Measurements from ENCODE around the gene WRNIP1.
"Not testable (repeated sequence)": the region's sequence is repeated elsewhere in the genome, so short reads cannot be mapped to it uniquely, and the experiment has no call there.

The WRNIP1 gene

GRCh38 chr6:2790588-2791449 is 25.6 kb downstream of the WRNIP1 start:
- peak; percentile 79 for DNase-seq

- no peak for DNase-seq
Measured at GRCh38 chr6:2791450-2791974, 26.3 kb downstream of the WRNIP1 start.

GRCh38 chr6:2792330-2793110 is 27.3 kb downstream of the WRNIP1 start:
- peak; percentile 23 for DNase-seq

GRCh38 chr6:2793534-2794151 is 28.4 kb downstream of the WRNIP1 start:
- DNase-seq, result peak; percentile 72

GRCh38 chr6:2794171-2794730 is 29.1 kb downstream of the WRNIP1 start:
- no peak for DNase-seq

- no peak for DNase-seq
Measured at GRCh38 chr6:2795162-2795561, 30.0 kb downstream of the WRNIP1 start.

- DNase-seq, result peak; percentile 58
Measured at GRCh38 chr6:2795956-2796355, 30.8 kb downstream of the WRNIP1 start.

GRCh38 chr6:2796861-2797260 is 31.7 kb downstream of the WRNIP1 start:
- no peak for DNase-seq

GRCh38 chr6:2797564-2798031 is 32.4 kb downstream of the WRNIP1 start:
- DNase-seq, result no peak

GRCh38 chr6:2798586-2799134 is 33.5 kb downstream of the WRNIP1 start:
- no peak for DNase-seq

GRCh38 chr6:2799936-2800527 is 34.8 kb downstream of the WRNIP1 start:
- peak; percentile 67 for DNase-seq

GRCh38 chr6:2800552-2801316 is 35.5 kb downstream of the WRNIP1 start:
- DNase-seq, result no peak

- not testable (repeated sequence) for DNase-seq
Measured at GRCh38 chr6:2801687-2802086, 36.5 kb downstream of the WRNIP1 start.

- DNase-seq, result no peak
Measured at GRCh38 chr6:2802521-2803060, 37.4 kb downstream of the WRNIP1 start.

GRCh38 chr6:2803731-2804429 is 38.7 kb downstream of the WRNIP1 start:
- DNase-seq, result no peak

- no peak for DNase-seq
Measured at GRCh38 chr6:2804516-2804915, 39.3 kb downstream of the WRNIP1 start.

GRCh38 chr6:2805031-2805430 is 39.8 kb downstream of the WRNIP1 start:
- DNase-seq, result no peak

- DNase-seq, result no peak
Measured at GRCh38 chr6:2806644-2807043, 41.5 kb downstream of the WRNIP1 start.

GRCh38 chr6:2807342-2808090 is 42.3 kb downstream of the WRNIP1 start:
- DNase-seq, result no peak

- DNase-seq, result no peak
Measured at GRCh38 chr6:2809015-2809414, 43.8 kb downstream of the WRNIP1 start.

All from activated CD4-positive, alpha-beta T cell treated with anti-CD3 and anti-CD28 coated beads, Interleukin-2, Interleukin-6, amounts not matched to agents 100 ng/mL and 50 ng/mL, durations not matched to agents 16 hours and 8 hours (primary cell).